ENCODE results near the gene WDR93. TPM values are rescaled to one million over a fixed set of nuclear protein-coding genes. Genes with fewer than 3 reads are reported as not detected.

WDR93 gene
- total and polyA plus RNA-seq, 2 of the 4 experiments (the other 2 are of a cell fraction), result not detected

GRCh38 chr15:89707577-89707976, 17.0 kb downstream of the WDR93 start:
- Histone ChIP-seq H2BK15ac (ENCODE audit: low read depth, low read length) (no peak overlapping the region), H4K20me1 (ENCODE audit: insufficient read depth, low read length) (no peaks in the 10 kb centered on the region), H3K23ac (ENCODE audit: low read depth, low read length) (no peak overlapping the region), H2AK9ac (replicated peaks; ENCODE audit: low read depth, low read length, poor library complexity) (no peak overlapping the region), H3K4me3 (ENCODE audit: insufficient read depth, low read depth, low read length) (no peak overlapping the region), H4K5ac (ENCODE audit: low read depth, low read length) (no peak overlapping the region), H3K9me3 (ENCODE audit: control insufficient read depth, insufficient read depth, low read length) (peaks cover 5% of the 10 kb centered on the region; the same call in 1 of the 2 replicates), H3K14ac (replicated peaks; ENCODE audit: low read depth, low read length) (no peak overlapping the region), H3K79me1 (ENCODE audit: low read depth in 1 of 2, low read length in 2 of 2) (no peaks in the 10 kb centered on the region), H4K8ac (ENCODE audit: low read depth in 2 of 2, low read length in 2 of 2) (no peak overlapping the region), H3K9ac (ENCODE audit: low read depth, low read length) (no peak overlapping the region), H3K56ac (ENCODE audit: extremely low read depth, insufficient read depth, low read length) (no peak overlapping the region), H3K18ac (ENCODE audit: low read depth, low read length) (no peak overlapping the region), H3K4me2 (ENCODE audit: low read depth, low read length) (no peak overlapping the region), H3K4me1 (ENCODE audit: control insufficient read depth, insufficient read depth, low read length) (no peaks in the 10 kb centered on the region), H3K9me1 (ENCODE audit: insufficient read depth, low read length) (no peaks in the 10 kb centered on the region), H3K36me3 (ENCODE audit: control insufficient read depth, insufficient read depth, low read length) (no peaks in the 10 kb centered on the region), H3K27ac (ENCODE audit: insufficient read depth, low read length) (no peak overlapping the region), H3K4ac (ENCODE audit: low read depth, low read length) (no peak overlapping the region), H2AFZ (replicated peaks; ENCODE audit: low read length, poor library complexity) (no peak overlapping the region), H4K91ac (ENCODE audit: insufficient read depth, low read depth, low read length) (no peak overlapping the region), H2BK5ac (ENCODE audit: low read depth, low read length, poor library complexity, severe bottlenecking) (no peak overlapping the region), H2BK120ac (ENCODE audit: low read depth, low read length) (no peak overlapping the region), H3K27me3 (ENCODE audit: control insufficient read depth, insufficient read depth, low read length) (peaks cover 45% of the 10 kb centered on the region), H2AK5ac (ENCODE audit: low read depth, low read length) (no peak overlapping the region), H2BK20ac (ENCODE audit: low read depth, low read length) (no peak overlapping the region)
- no peak for ATAC-seq (ENCODE audit: low read depth)
- ChIA-PET CTCF (no interaction called here), POLR2A (ENCODE audit: unreplicated experiment) (no interaction called here)
- no peak for DNase-seq
- dilution Hi-C loops (cut with HindIII; ENCODE audit: low sequenced_read_pairs, unreplicated experiment) (no loop called here), in situ Hi-C loops (cut with MboI; ENCODE audit: low sequenced_read_pairs) (no loop called here), intact Hi-C loops (cut with micrococcal nuclease) (no loop called here)
- TF ChIP-seq CHD1 (IDR thresholded peaks at IDR 0.05; ENCODE audit: low read depth, low read length), result no peak
- TF ChIP-seq, protein P1, sequence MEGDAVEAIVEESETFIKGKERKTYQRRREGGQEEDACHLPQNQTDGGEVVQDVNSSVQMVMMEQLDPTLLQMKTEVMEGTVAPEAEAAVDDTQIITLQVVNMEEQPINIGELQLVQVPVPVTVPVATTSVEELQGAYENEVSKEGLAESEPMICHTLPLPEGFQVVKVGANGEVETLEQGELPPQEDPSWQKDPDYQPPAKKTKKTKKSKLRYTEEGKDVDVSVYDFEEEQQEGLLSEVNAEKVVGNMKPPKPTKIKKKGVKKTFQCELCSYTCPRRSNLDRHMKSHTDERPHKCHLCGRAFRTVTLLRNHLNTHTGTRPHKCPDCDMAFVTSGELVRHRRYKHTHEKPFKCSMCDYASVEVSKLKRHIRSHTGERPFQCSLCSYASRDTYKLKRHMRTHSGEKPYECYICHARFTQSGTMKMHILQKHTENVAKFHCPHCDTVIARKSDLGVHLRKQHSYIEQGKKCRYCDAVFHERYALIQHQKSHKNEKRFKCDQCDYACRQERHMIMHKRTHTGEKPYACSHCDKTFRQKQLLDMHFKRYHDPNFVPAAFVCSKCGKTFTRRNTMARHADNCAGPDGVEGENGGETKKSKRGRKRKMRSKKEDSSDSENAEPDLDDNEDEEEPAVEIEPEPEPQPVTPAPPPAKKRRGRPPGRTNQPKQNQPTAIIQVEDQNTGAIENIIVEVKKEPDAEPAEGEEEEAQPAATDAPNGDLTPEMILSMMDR (conservative IDR thresholded peaks at IDR 0.05; ENCODE audit: low read depth, low read length), result no peak
- no peak for TF ChIP-seq RAD21 (IDR thresholded peaks at IDR 0.05; ENCODE audit: low read length)
- TF ChIP-seq MAZ (IDR thresholded peaks at IDR 0.05; ENCODE audit: borderline replicate concordance, low read depth, low read length), result no peak
- TF ChIP-seq MXI1 (IDR thresholded peaks at IDR 0.05; ENCODE audit: borderline replicate concordance, low read depth, low read length), result no peak
- no peak for TF ChIP-seq NFE2L2 (IDR thresholded peaks at IDR 0.05; ENCODE audit: low read depth, low read length)
- TF ChIP-seq USF2 (IDR thresholded peaks at IDR 0.05; ENCODE audit: low read depth, low read length), result no peak
- TF ChIP-seq POLR2A (IDR thresholded peaks at IDR 0.05; ENCODE audit: low read depth, low read length), result no peak
- no peak for TF ChIP-seq BHLHE40 (IDR thresholded peaks at IDR 0.05; ENCODE audit: low read depth, low read length)
- TF ChIP-seq CEBPB (IDR thresholded peaks at IDR 0.05; ENCODE audit: low read depth, low read length), result no peak
- no peak for TF ChIP-seq RFX5 (IDR thresholded peaks at IDR 0.05; ENCODE audit: low read depth, low read length)
- no peak for TF ChIP-seq RCOR1 (IDR thresholded peaks at IDR 0.05; ENCODE audit: insufficient replicate concordance, low read length)
- WGBS, 2 experiments (ENCODE audit: extremely low coverage in 2 of 2, insufficient read length in 1 of 2), result no CpG with 5 or more reads among the region's 1 CpG
- BruUV-seq (replicated peaks), result no TSS peak

Data from IMR-90 (cell line).